ENCODE measurements around the gene NIN.

DNA sequence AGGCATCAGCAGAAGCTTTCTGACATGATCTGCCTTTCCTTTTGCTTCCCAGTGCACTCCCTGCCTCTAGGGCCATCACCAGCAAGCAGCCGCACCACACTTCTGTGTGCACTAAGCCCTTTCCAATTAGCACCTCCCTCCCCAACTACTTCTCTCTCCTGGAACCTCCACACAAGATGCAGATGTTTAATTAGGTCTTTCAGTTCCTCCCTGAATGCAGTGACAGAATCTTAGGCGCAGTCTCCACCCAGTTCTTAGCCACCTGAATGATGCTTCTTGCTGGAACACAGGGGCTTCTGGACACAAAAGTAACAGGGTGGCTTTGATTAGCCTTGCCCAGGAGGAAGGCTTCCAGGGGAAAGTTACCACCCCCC is 32.9 kb downstream of the NIN start:
- no peak for TF ChIP-seq POLR2AphosphoS5 (IDR thresholded peaks at IDR 0.05)
- TF ChIP-seq CTCF (IDR thresholded peaks at IDR 0.05; ENCODE audit: poor library complexity, severe bottlenecking), result no peak
- no peak for TF ChIP-seq TAF1 (IDR thresholded peaks at IDR 0.05; ENCODE audit: low read depth)
- TF ChIP-seq EP300 (conservative IDR thresholded peaks at IDR 0.05; ENCODE audit: poor library complexity, severe bottlenecking), result no peak
- no peak for TF ChIP-seq EZH2 (IDR thresholded peaks at IDR 0.05; ENCODE audit: borderline replicate concordance, insufficient read depth, low read length, poor library complexity, severe bottlenecking)
- no peak for TF ChIP-seq REST (IDR thresholded peaks at IDR 0.05; ENCODE audit: borderline replicate concordance)
- no peak for TF ChIP-seq SMC3 (conservative IDR thresholded peaks at IDR 0.05; ENCODE audit: poor library complexity)
